GOT3 (cell line): ENCODE measurements around the gene MORN1.

ENCODE experiments used
- DNase-seq: peaks from one replicate; lab custom pipeline; 2025; ENCODE audit warnings: mixed read lengths; lab: John Stamatoyannopoulos, UW

Gene MORN1

DNA sequence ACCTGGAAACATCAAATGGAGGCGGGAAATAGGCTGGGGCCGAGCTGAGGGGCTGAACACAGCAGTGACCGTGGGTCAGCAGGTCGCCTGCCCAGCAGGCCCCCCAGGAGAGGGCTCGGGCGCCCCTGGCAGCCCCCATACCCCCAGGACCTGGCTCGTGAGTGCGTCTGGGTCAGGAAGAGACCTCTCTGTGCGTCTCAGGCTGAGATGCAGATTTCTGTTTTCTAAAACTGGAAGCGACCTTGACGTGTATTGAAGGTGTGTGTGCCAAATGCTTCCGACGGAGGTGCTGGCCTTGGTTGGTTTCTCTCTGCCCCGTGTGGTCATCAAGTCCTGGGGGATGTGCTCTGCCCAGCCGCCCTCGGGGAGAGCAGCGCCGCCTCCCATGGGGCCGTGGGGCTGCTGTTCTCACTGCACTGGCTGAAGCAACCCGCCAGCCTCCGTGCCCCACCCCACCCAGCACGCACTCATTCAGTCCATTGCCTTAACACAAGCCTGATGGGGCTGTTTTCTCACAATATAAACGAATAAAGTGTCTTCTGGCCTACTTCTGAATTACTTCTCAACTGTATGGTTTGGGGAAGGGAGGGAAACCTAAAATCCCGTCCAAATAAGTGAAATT lies 13.6 kb upstream of the MORN1 start:
- DNase-seq: no peak

DNA sequence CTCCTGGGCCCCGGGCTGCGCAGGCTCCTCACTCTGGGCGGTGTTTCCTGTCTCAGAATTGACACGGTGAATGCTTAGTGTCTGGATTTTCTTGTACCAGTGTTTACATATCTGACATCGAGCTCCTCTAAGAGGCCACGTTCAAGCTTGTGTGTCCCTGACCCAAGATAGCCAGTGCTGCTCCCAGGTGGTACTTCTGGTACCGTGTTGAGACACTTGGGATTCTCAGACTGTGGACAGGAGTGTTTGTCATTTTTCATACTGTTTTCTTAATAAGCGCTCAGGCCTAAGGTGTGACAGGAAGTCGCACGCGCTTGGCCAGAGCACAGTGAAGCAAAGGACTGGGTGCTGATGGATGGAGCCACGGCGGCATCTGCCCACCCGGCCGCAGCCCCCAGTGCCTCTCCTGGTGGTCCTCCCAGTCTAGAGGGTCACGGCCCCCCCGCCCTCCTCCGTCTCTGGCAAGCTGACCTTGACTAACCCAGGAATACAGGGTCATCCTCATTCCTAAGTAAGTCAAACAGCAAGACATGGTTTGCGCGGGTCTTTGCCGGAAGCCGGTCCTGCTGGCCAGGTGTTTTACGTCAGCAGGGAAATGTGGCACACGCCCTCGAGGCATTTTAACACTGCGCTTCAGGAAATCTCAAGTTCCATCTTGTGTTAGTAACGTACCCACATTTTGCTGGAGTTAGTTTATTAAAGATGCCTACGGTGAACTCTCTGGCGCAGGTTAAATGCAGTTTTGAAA lies 13.0 kb upstream of the MORN1 start:
- DNase-seq: no peak

DNA sequence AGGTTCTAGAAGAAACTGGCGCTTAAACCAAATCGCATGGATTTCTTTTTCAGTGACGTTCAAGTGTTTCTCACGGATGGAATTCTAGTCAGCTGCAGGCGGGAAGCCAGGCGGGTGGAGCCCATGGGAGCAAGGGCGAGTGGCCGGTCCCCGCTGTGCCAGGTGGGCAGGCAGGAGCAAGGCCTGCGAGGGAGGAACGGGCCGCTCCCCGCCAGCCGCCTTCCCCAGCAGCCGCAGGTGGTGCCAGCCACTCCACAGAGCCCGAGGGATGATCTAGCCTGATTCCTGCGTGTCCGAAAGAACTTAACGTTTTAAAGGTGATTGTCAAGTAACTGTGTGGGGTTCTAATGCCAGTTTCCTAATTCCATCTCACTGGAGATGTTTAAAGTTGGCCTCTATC lies 11.9 kb upstream of the MORN1 start:
- DNase-seq: no peak

DNA sequence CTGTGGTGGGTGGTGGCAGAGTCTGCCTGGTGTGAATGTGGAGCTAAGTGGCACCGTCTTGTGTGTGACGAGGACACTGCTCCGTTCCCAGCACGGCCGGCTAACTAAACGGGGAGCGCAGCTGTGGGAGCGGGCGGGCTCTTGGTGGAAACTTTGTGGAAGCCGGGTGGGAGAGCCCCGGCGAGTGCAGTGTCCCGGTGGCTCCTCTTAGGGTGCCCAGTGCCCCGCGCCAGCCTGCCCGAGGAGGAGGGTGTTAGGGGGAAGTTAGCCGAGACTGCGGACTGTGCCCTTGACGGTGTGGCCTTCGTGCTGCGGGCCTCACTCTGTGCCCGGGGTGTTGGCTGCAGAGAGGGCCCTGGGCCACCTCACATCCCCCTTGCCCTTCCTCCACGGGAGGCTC lies 11.1 kb upstream of the MORN1 start:
- no peak for DNase-seq

DNA sequence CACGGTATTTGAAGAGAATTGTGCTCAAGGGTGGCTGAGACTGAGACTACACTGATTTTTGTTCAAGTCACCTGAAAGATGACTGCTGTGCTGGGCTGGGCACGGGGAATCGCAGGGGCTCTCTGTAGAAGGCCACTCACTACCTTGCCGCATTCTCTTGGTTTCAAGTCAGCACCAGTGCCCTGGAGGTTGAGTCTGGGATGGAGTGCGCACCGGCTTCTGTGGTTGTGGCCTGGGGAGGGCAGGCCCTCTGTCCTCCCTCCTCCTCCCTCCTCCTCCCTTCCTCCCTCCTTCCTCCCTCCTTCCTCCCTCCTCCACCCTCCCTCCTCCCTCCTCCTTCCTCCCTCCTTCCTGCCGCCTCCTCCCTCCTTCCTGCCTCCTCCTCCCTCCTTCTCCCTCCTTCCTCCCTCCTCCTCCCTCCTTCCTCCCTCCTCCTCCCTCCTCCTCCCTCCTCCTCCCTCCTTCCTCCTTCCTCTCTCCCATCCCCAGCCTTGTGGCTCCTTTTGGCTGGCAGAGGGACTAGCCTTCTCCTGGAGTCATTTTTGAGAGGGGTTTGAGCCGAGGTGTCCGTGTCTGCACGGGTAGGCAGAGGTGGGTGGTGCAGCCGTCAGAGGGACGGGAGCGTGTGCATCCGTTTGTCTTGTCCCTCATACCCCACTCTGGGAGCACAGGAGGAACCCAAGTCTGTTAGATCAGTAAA lies 9.7 kb upstream of the MORN1 start:
- DNase-seq: no peak

DNA sequence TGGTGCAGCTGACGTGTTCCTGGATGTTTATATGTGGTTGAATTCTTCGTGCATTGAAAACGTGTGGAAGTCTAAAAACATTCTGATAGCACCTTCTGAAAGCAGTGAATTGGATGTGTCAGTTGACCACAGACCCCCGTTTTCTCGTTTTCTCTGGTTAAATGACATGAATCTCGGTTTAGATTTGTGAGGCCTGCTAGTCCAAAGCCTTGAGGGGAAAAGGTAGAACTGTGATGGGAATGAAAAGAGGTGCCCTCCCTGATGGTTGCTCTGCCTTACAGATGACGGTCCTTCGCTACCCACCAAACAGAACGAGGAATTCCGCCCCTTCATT lies 9.2 kb upstream of the MORN1 start:
- DNase-seq: no peak

DNA sequence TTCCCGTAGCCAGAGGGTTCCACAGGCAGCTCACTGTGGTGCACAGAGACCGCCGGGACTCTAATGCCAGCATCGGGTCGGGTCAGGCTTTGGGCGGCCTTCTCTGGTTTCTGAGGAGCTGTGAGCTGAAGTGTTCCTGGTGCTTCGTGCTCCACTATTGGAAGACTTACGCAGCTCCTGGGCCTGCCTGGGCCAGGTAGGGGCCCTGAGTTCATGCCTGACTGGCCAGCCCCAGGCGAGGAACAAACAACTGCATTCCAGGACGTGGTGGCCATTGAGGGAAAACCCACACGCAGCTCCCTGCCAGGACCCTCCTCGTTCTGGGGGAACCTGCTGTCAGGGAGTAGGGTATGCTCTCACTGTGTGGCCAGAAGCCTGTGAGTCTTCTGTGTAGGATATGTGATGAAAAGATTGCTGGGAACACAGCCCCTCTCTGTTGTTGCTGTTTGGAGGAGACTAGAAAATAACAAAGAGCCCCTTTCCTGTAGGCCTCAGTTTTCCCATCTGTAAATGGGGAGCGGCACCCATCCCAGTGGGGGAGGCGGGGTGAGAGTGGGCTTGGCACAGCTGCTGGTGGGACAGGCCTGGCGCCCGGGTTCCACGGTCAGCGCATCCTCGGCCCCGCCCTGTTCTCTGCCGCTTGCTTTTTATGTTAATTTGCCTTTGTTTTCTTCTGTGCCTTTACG lies 8.7 kb upstream of the MORN1 start:
- no peak for DNase-seq

DNA sequence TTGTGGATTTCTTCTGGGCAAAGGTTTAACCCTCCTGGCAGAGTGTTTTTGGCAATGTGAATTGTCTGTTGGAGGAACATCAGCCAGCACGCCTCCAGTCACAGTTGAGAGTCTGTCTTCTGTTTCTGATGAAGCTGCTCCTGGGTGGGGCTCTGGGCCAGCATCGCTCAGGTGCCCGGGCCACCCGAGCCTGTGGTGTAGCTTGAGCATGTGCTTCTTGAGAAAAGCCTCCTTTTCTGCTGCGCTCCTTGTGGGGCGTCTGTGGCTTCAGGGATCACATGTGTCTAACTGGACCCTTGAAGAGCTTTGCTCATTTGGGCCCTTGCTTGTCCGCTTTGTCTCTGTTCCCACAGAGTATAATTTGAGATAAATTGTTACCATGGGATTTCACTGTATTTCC lies 7.5 kb upstream of the MORN1 start:
- no peak for DNase-seq

DNA sequence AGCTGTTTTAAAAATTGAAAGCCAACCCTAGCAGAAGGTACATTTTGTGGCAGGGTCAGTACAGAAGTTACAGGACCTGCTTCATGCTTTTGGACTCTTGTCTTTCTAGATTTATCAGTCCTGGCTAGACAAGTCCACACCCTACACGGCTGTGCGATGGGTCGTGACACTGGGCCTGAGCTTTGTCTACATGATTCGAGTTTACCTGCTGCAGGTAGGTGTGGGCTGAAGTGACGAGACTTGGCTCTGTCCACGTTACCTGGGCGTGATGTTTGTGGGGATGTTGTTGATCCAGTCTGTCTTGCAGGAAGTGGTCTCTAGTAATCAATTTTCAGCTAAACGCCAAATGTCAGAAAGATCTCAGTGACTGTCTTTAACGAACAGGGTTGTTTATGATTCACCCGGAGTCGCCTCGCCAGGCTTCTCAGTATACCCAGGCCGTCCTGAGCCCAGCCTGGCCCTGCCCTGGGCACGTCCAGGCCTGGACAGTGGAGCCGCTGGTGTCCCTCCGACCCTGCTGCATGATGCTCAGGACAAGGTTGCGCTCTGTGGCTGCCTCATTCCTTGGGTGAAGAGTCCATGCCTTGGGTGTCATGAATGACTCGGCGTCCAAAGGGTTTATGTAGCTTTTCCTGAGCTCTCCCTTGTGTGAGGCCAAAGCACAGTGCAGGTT lies 5.8 kb upstream of the MORN1 start:
- DNase-seq: no peak

DNA sequence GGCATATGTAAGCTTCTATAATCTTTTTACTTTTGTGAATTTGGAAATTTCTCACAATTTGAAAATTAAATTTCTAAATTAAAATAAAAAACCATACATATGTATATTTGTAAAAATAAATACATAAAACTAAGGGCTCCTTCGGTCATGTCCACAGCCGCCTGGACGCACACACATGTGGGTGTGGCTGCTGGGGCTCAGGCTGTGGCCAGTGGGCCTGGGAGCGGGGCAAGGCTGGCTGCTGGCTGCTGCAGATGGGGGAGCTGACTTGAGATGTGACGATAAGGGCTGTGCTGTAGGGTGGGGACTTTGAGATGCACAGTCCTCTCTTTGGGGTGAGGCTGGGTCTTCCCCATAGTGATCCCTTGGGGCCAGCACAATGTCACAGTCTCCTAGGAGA lies 5.1 kb upstream of the MORN1 start:
- DNase-seq: no peak

DNA sequence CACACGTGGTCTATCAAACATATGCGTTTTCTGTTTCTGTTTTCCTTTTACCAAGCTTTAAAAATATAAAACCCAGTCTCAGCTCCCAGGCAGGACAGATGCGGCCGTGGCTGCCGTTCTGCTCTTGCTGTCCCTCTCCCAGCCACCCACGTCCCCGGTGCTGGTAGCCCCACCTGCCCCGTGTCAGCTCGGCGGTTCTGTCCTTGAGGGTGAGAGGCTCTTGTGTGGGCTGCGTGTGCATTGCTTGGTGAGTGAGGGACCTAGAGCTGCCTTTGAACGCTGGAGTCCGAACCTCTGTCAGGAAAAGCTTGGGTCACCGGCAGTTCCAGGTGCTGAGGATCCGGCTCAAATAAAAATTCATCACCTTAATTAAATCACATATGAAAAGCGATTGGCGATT lies 4.7 kb upstream of the MORN1 start:
- no peak for DNase-seq

DNA sequence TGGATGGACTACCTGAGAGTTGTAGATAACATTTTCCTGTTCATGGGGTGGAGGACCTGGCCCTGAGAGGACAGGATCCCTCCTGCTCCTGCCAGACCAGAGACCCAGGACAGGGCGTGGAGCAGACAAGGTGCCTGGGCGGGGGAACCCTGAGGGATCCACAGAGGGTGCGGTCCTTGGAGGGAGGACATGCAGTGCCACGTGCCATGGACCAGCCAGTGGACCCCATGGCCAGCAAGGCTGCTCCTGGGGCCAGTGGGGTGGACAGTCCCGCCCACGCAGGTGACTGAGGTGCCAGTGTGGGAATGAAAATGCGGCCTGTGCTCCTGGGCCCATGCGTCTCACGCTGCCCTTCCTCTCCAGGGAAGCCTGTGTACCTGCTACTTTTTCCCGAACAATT lies 3.9 kb upstream of the MORN1 start:
- DNase-seq: no peak

DNA sequence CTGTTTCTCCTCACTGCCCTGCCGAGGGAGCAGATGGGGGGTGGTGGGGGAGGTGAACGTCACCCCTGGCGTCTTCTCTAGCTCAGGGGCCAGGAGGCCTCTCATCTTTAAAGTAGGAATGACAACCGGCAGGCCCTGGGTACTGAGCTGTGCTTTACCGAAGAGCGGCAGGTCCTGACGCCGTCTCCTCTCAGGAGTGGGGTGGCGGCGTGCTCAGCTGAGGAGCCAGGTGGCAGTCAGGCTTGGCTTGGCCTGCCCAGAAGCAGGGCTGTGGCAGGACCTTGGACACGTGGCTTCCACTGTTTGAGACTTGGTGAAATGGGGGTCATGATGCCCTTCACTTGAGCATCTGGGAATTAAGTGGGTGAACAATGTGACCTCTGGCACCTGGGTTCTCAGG lies 3.4 kb upstream of the MORN1 start:
- DNase-seq: no peak

DNA sequence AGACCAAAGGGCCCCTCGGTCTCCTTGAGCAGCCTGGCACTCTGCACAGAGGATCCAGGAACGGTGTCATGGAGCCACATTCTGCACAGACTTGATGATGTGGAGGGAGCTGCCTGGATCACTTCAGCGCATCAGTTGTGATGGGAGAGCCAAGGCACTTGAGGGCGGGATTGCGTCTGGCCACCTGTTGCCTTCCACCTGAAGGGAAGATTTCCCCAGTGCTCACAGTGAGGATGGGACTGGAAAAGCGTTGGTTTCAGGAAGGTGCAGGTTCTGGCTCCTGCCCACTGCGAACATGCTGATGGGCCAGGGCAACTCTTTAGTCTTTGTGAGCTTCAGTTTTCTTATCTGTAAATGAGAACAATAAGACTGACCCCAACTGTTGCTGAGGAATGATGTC lies 2.9 kb upstream of the MORN1 start:
- no peak for DNase-seq

DNA sequence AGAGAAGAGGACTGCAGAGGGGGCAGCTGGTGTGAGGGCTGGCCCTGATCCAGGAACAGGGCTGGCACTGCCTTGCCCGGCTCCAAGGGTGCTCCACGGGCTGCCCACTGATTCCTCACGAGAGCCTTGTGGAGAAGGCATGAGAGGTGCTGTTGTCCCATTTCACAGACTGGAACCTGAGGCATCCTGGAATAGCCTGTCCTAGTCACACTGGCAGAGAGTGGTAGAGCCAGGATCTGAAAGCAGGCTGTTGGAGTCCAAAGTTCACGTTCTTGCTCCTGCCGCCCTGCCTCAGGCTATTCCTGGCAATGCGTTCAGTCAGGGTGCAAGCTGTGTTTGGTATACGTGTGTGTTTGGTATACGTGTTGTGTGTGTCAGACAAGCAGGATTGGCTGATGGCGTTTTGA lies 2.1 kb upstream of the MORN1 start:
- DNase-seq: no peak

DNA sequence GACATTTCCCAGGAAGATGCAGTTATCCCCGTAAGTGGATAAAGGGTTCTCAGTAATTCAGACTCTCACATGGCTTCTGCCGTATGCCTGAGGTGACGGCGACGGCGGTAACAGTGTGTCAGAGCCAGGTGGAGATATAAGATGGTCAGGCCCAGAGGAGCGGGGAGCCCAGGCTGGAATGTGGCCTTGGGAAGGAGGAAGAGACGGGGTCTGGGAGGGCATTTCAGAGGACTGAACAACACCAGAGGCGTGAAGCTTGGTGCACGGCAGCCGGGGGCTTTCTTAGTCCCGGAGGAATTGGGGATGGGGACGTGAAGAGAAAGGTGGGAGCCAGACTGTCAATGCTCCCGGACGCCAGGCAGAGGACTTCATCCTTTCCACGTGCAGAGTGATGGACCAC lies 1.3 kb upstream of the MORN1 start:
- DNase-seq: no peak

DNA sequence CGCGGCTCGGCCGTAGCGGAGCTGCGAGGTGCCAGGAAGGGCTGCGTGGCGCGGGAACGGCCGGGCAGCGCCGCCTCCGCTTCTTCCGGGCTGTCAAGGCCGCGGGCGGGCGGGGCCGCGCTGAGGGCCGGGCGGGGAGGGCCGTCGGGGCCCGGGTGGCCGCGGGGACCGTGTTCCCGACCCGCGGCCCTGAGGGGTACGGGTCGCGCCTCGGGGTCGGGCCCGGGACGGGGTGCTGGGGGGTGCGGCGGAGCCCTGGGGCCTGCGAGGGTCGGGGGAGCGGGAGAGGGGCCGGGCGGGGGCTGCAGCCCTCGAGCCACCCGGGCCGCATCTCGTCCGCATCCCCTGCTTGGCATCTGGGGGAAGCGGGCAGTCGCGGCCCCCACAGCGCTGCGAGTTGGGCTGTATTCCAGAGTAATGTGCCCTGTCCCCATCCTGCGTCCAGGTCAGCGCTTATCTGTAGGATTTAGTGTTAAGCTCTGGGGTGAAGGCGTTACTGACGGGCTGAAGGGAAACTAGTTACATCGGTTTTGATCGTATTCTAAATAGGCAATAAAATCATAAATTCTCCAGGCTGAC lies 666 bp upstream of the MORN1 start:
- no peak for DNase-seq

DNA sequence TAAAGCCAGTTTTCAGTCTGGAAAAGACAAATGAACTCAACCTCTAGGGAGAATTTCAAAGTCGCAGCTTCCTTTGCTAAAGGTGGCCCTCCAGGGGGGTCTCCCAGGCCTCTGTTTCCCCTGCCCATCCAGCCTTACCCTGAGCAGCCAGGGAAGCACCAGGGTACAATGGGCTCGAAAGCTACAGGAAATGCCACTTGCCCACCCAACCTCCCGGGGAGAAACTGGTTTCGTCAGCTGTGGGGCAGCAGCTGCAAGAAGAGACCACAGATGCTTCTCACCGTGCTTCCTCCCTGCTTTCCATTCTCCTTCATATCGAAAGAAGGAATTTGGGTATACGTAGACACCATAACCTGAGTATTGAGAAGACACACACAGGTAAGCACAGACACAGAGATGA lies 1.7 kb downstream of the MORN1 start:
- DNase-seq: no peak

DNA sequence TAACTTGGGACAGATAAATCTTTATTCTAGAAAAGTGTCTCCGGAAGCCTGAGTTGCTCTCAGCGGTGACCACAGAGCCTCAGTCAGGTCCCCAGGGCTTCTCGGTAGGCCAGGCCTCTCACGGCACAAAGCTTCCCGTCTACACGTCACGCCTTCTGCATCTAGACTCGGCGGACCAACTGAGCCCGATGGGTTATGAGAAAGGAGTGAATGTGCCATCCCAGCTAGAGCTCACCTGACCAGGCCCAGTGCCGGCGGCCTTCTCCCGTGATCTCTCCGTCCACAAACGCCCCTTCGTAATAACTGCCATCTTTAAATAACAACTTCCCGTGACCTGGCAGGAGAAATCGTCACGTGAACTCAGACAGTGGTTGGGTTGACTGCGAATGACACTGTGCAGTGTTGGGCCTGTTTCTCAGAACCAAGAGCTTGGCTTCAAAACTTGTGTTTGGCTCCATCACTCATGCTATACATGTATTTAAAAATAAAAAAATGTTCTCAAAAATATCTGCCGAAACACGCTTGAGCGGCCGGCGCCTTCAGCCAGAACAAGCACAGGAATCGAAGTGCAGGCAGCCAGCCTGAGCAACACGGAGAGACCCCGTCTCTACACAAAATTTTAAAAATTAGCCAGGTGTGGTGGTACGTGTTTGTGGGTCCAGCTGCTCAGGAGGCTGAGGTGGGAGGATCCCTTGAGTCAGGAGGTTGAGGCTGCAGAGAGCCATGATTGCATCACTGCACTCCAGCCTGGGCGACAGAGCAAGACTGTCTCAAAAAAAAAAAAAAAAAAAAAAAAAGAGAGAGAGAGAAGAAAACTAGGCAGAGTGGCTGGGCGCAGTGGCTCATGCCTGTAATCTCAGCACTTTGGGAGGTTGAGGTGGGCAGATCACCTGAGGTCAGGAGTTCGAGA lies 3.1 kb downstream of the MORN1 start:
- no peak for DNase-seq

DNA sequence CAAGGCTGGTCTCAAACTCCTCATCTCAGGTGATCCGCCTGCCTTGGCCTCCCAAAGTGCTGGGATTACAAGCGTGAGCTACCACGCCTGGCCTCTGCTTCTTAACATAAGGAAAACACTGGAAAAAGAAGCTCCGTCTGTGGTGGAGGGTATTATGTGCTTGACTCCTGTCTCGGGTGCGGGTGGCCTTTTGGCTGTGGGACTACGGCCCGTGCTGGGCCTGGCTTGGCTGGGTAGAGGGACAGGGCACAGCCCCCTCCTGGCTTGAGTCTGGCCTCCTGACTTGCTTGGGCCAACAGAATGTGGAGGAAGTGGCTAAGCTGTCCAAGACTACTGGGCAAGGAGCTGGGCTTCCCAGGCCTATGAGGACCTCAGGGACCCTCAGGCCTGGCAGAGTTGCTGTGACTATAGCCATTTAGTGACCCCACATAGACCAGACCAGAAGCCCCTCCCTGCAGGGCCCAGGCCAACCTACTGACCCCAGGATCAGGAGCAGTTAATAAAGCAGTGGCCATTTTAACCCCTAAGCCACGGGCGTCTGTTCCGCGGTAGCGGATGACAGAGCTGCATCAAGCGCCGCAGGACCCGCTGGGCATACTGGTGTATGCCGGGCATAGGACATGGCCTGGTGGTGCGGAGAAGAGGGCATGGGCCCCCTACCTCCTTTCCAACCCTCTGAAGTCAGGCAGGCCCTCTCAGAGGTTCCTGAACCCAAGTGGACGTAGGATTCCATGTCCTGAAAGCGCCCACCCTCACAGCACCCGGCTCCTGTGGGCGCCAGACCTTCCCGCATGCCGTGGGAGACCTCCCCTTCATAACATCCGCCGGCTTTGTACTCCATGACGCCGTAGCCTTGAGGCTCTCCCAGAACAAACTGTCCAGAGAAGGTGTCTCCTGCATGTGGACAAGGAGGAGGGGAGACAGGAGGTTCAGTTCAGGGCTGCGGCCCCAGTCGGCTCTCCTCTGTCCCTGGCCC lies 4.4 kb downstream of the MORN1 start:
- DNase-seq: no peak
